ENCODE results near the gene FGF7. TPM values are rescaled to one million over a fixed set of nuclear protein-coding genes. Genes with fewer than 3 reads are reported as not detected.

FGF7 gene
- total RNA-seq, 1 donor from 2014 or later = 137 TPM

DNA sequence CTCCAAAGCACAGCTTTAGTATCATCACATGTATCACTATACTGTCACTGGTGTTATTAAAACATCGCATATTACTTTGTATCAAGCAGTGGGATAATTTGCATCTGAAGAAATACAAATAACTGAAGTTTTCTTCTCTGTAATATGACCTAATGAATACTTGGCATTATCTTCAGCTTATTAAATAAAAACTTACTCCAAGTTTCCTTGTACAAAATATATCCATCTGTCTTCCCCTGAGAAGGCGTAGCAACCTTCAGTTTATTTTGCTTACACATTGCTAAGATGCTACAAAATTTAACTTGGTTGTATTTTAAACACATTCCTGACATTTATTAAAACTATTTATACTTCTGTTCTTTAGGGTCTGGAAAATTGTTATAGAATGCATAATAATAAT lies 13.7 kb downstream of the FGF7 start:
- TF ChIP-seq CTCF (IDR thresholded peaks at IDR 0.05) (no peak), POLR2A (IDR thresholded peaks at IDR 0.05) (no peak), POLR2AphosphoS5 (IDR thresholded peaks at IDR 0.05; ENCODE audit: insufficient read depth in 1 of 2, low read depth in 1 of 2) (no peak)
- intact Hi-C loops (cut with DNase I) = no loop called here
- Histone ChIP-seq H3K27me3 (no peaks in the 10 kb centered on the region), H3K36me3 (no peaks in the 10 kb centered on the region), H3K4me1 (peaks cover 26% of the 10 kb centered on the region), H3K4me3 (no peak overlapping the region), H3K9me3 (no peaks in the 10 kb centered on the region), H3K27ac (no peak overlapping the region)
- no peak for DNase-seq (ENCODE audit: extremely low spot score in 2 of 2)

GRCh38 chr15:49438962-49439631 lies 16.1 kb downstream of the FGF7 start:
- Histone ChIP-seq H3K36me3 (no peaks in the 10 kb centered on the region), H3K27ac (peak overlapping the region; percentile 47), H3K4me1 (peaks cover 26% of the 10 kb centered on the region), H3K27me3 (no peaks in the 10 kb centered on the region), H3K9me3 (no peaks in the 10 kb centered on the region), H3K4me3 (no peak overlapping the region)
- DNase-seq (ENCODE audit: extremely low spot score in 2 of 2) = no peak
- TF ChIP-seq CTCF (IDR thresholded peaks at IDR 0.05) = no peak
- no peak for TF ChIP-seq POLR2A (IDR thresholded peaks at IDR 0.05)
- TF ChIP-seq POLR2AphosphoS5 (IDR thresholded peaks at IDR 0.05; ENCODE audit: insufficient read depth in 1 of 2, low read depth in 1 of 2) = no peak
- intact Hi-C loops (cut with DNase I) = no loop called here

GRCh38 chr15:49439678-49440395 lies 16.8 kb downstream of the FGF7 start:
- H3K27ac ChIP-seq = no peak overlapping the region
- no peaks in the 10 kb centered on the region for H3K27me3 ChIP-seq
- no peak for TF ChIP-seq CTCF (IDR thresholded peaks at IDR 0.05)
- no peak for TF ChIP-seq POLR2AphosphoS5 (IDR thresholded peaks at IDR 0.05; ENCODE audit: insufficient read depth in 1 of 2, low read depth in 1 of 2)
- TF ChIP-seq POLR2A (IDR thresholded peaks at IDR 0.05) = no peak
- no peaks in the 10 kb centered on the region for H3K36me3 ChIP-seq
- intact Hi-C loops (cut with DNase I) = no loop called here
- H3K4me1 ChIP-seq = peaks cover 21% of the 10 kb centered on the region
- DNase-seq (ENCODE audit: extremely low spot score in 2 of 2) = no peak
- no peak overlapping the region for H3K4me3 ChIP-seq
- H3K9me3 ChIP-seq = no peaks in the 10 kb centered on the region

- DNase-seq (ENCODE audit: extremely low spot score in 2 of 2) = no peak
- Histone ChIP-seq H3K9me3 (no peaks in the 10 kb centered on the region), H3K27ac (no peak overlapping the region), H3K27me3 (no peaks in the 10 kb centered on the region), H3K4me1 (peaks cover 16% of the 10 kb centered on the region), H3K4me3 (no peak overlapping the region), H3K36me3 (no peaks in the 10 kb centered on the region)
- no peak for TF ChIP-seq POLR2AphosphoS5 (IDR thresholded peaks at IDR 0.05; ENCODE audit: insufficient read depth in 1 of 2, low read depth in 1 of 2)
- no peak for TF ChIP-seq CTCF (IDR thresholded peaks at IDR 0.05)
- no peak for TF ChIP-seq POLR2A (IDR thresholded peaks at IDR 0.05)
- intact Hi-C loops (cut with DNase I) = no loop called here
Measured at GRCh38 chr15:49441356-49441755, 18.3 kb downstream of the FGF7 start.

DNA sequence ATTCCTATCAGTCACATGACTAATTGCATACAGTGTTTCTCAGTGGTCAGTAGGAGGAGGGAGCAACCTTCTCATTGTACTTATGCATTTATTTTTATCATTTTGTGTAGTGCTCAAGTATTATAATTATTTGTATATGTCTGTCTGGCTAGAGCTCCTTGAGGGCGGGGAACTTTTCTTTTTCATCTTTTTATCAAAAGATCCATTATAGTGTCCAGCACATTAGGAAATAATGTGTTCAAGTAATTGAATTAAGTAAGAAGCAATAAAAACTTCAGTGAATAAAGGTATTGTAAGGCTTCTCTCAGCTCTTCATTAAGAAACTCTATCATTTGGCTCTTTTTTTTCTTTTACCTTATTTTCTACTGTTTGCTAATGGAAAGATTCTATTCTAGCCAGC lies 18.8 kb downstream of the FGF7 start:
- Histone ChIP-seq H3K27ac (no peak overlapping the region), H3K27me3 (no peaks in the 10 kb centered on the region), H3K4me3 (no peak overlapping the region), H3K9me3 (no peaks in the 10 kb centered on the region), H3K4me1 (peaks cover 16% of the 10 kb centered on the region), H3K36me3 (no peaks in the 10 kb centered on the region)
- DNase-seq (ENCODE audit: extremely low spot score in 2 of 2) = no peak
- TF ChIP-seq CTCF (IDR thresholded peaks at IDR 0.05) (no peak), POLR2A (IDR thresholded peaks at IDR 0.05) (no peak), POLR2AphosphoS5 (IDR thresholded peaks at IDR 0.05; ENCODE audit: insufficient read depth in 1 of 2, low read depth in 1 of 2) (no peak)
- intact Hi-C loops (cut with DNase I) = no loop called here
